Mesenchymal stem cell (in vitro differentiated cells and primary cell): ENCODE data around the gene CDNF.

Source experiments
- DNase-seq: peaks from one replicate; pipeline ENCODE4 v3.0.0-alpha.2; 2013
- H2AFZ ChIP-seq: one replicate; pipeline ENCODE4 v1.6.1; 2013; ENCODE audit warnings: low read depth, mild to moderate bottlenecking, control low read depth, inconsistent platforms, low read length, moderate library complexity
- H2AK5ac ChIP-seq: 2 replicates; pipeline ENCODE4 v1.6.1; 2013; ENCODE audit warnings: low read length, moderate library complexity, mild to moderate bottlenecking, inconsistent platforms; ENCODE audit not compliant: severe bottlenecking
- H2BK120ac ChIP-seq: one replicate; pipeline ENCODE4 v1.6.1; 2013; ENCODE audit warnings: low read depth, mild to moderate bottlenecking, inconsistent platforms, low read length, moderate library complexity
- H2BK12ac ChIP-seq, 2 experiments: one replicate each; pipeline ENCODE4 v1.6.1; 2013; ENCODE audit warnings: inconsistent platforms in 2 of 2, low read length in 2 of 2, mild to moderate bottlenecking in 2 of 2, moderate library complexity in 2 of 2, control low read depth in 1 of 2
- H2BK15ac ChIP-seq: one replicate; pipeline ENCODE4 v1.6.1; 2013; ENCODE audit warnings: mild to moderate bottlenecking, low read depth, inconsistent platforms; ENCODE audit not compliant: poor library complexity, severe bottlenecking
- H2BK5ac ChIP-seq: 2 replicates; pipeline ENCODE4 v1.6.1; 2013; ENCODE audit warnings: low read depth, mild to moderate bottlenecking, low read length, control low read depth, inconsistent platforms; ENCODE audit not compliant: poor library complexity, severe bottlenecking
- H3K14ac ChIP-seq, 2 experiments: one replicate each; pipeline ENCODE4 v1.6.1; 2013; ENCODE audit warnings: inconsistent platforms in 2 of 2, low read length in 2 of 2, control low read depth in 1 of 2, mild to moderate bottlenecking in 1 of 2, moderate library complexity in 1 of 2
- H3K18ac ChIP-seq, 2 experiments: one replicate each; pipeline ENCODE4 v1.6.1; 2013; ENCODE audit warnings: inconsistent platforms in 2 of 2, low read length in 2 of 2, control low read depth in 1 of 2, low read depth in 1 of 2, mild to moderate bottlenecking in 1 of 2
- H3K23ac ChIP-seq, 2 experiments: one replicate each; pipeline ENCODE4 v1.6.1; 2013; ENCODE audit warnings: inconsistent platforms in 2 of 2, low read length in 2 of 2, mild to moderate bottlenecking in 2 of 2, moderate library complexity in 2 of 2, control low read depth in 1 of 2
- H3K27ac ChIP-seq: 2 replicates; pipeline ENCODE4 v1.5.1; 2013; ENCODE audit warnings: mild to moderate bottlenecking, moderate library complexity, low read length, control low read depth, inconsistent platforms; ENCODE audit not compliant: poor library complexity, severe bottlenecking
- H3K27me3 ChIP-seq, 2 experiments: 2 replicates each; pipeline versions ENCODE4 v1.6.1 to v1.7.0; 2013; ENCODE audit warnings: low read length in 2 of 2, mild to moderate bottlenecking in 2 of 2, moderate library complexity in 2 of 2, control low read depth in 1 of 2, inconsistent platforms in 1 of 2; ENCODE audit not compliant: control insufficient read depth in 1 of 2, insufficient read depth in 1 of 2
- H3K36me3 ChIP-seq, 2 experiments: 2 replicates each; pipeline versions ENCODE4 v1.6.1 to v1.7.0; 2013; ENCODE audit warnings: low read length in 2 of 2, control low read depth in 1 of 2, inconsistent platforms in 1 of 2, low read depth in 1 of 2, mild to moderate bottlenecking in 1 of 2; ENCODE audit not compliant: insufficient read depth in 2 of 2, control insufficient read depth in 1 of 2
- H3K4ac ChIP-seq, 2 experiments: one replicate each; pipeline ENCODE4 v1.6.1; 2013; ENCODE audit warnings: inconsistent platforms in 2 of 2, low read length in 2 of 2, mild to moderate bottlenecking in 2 of 2, moderate library complexity in 2 of 2, control low read depth in 1 of 2, low read depth in 1 of 2
- H3K4me1 ChIP-seq: 2 replicates; pipeline ENCODE4 v1.6.1; 2013; ENCODE audit warnings: low read depth, low read length, control low read depth; ENCODE audit not compliant: control insufficient read depth, insufficient read depth
- H3K4me2 ChIP-seq: 2 replicates; pipeline ENCODE4 v1.6.1; 2013; ENCODE audit warnings: low read length, mild to moderate bottlenecking, inconsistent platforms; ENCODE audit not compliant: poor library complexity, severe bottlenecking
- H3K4me3 ChIP-seq, 2 experiments: 2 replicates each; pipeline versions ENCODE4 v1.5.1 to v1.7.0; 2013; ENCODE audit warnings: low read length in 2 of 2, mild to moderate bottlenecking in 2 of 2, control low read depth in 1 of 2, low read depth in 1 of 2; ENCODE audit not compliant: insufficient read depth in 1 of 2
- H3K79me1 ChIP-seq: replicated peaks from 2 replicates; pipeline ENCODE4 v1.6.1; 2013; ENCODE audit warnings: mild to moderate bottlenecking, control low read depth, low read length, inconsistent platforms; ENCODE audit not compliant: poor library complexity, severe bottlenecking
- H3K9ac ChIP-seq: 2 replicates; pipeline ENCODE4 v1.7.0; 2013; ENCODE audit warnings: mild to moderate bottlenecking, low read length, moderate library complexity
- H3K9me3 ChIP-seq: 2 replicates; pipeline ENCODE4 v1.7.0; 2013; ENCODE audit warnings: mild to moderate bottlenecking, low read length; ENCODE audit not compliant: control insufficient read depth
- H4K8ac ChIP-seq: one replicate; pipeline ENCODE4 v1.6.1; 2013; ENCODE audit warnings: inconsistent platforms, mild to moderate bottlenecking, low read length, moderate library complexity
- H4K91ac ChIP-seq: one replicate; pipeline ENCODE4 v1.6.1; 2013; ENCODE audit warnings: mild to moderate bottlenecking, low read length, inconsistent platforms
- WGBS: methylation state at CpG from one replicate; pipeline ENCODE4 v1.1.7; 2013; ENCODE audit warnings: mixed read lengths; 5-methylcytosine and 5-hydroxymethylcytosine counted together

CDNF gene

GRCh38 chr10:14770927-14771326, 66.9 kb downstream of the CDNF start:
- Histone ChIP-seq H4K91ac (no peak overlapping the region), H3K4me3 (no peak overlapping the region), H3K36me3 (no peaks in the 10 kb centered on the region), H3K4ac (no peak overlapping the region), H3K27ac (no peak overlapping the region), H3K27me3 (peaks cover 3 to 5% of the 10 kb centered on the region in 2 experiments), H3K79me1 (no peaks in the 10 kb centered on the region), H3K4me2 (no peak overlapping the region), H3K18ac (no peak overlapping the region), H3K4me1 (no peaks in the 10 kb centered on the region), H2BK15ac (no peak overlapping the region), H3K9ac (no peak overlapping the region), H4K8ac (no peak overlapping the region), H2AFZ (no peak overlapping the region), H3K23ac (no peak overlapping the region), H2AK5ac (no peak overlapping the region), H2BK12ac (no peak overlapping the region), H3K9me3 (no peaks in the 10 kb centered on the region), H2BK120ac (no peak overlapping the region), H2BK5ac (no peak overlapping the region), H3K14ac (no peak overlapping the region)
- no peak for DNase-seq
- WGBS = 100% methylated on average over 1 of the region's 2 CpGs
